ENCODE results near the gene TBCD.

The TBCD gene

DNA sequence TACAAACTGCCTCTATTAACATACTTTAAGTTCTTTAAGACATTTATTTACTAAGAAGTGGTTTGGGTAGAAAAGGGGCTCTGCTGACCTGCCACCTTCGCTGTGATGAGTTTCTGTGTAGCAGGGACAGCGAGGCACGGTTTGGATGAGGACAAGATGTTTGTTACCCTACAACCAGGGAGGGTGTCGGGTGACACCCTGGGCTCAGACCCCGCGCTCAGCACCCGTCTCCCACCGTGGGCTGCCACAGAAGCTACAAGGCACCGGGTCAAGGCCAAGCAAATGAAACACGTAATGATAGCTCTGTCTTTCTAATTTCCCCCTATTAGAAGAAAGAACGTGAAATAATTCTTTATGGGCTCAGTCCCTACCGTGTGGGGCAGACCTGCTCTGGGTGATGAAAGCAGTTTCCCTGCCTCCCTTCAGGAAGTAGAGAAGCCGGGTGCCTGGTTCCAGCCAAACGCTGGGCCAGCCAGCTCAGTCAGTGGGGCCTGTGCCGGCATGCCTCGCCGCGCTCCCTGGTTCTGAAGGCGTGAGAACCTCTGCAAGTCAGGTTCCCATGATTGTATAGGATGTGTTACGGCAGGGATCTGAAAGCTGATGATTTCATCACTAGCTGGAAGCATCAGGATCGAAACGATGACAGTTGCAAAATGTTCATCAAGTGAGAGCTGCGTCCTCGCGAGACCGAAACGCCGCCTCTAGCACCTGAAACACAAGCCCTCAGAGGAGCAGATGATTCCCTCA is 84.1 kb downstream of the TBCD start:
- no peak for DNase-seq

- DNase-seq: no peak
These were observed 85.0 kb downstream of the TBCD start for GRCh38 chr17:82836823-82837357.

DNA sequence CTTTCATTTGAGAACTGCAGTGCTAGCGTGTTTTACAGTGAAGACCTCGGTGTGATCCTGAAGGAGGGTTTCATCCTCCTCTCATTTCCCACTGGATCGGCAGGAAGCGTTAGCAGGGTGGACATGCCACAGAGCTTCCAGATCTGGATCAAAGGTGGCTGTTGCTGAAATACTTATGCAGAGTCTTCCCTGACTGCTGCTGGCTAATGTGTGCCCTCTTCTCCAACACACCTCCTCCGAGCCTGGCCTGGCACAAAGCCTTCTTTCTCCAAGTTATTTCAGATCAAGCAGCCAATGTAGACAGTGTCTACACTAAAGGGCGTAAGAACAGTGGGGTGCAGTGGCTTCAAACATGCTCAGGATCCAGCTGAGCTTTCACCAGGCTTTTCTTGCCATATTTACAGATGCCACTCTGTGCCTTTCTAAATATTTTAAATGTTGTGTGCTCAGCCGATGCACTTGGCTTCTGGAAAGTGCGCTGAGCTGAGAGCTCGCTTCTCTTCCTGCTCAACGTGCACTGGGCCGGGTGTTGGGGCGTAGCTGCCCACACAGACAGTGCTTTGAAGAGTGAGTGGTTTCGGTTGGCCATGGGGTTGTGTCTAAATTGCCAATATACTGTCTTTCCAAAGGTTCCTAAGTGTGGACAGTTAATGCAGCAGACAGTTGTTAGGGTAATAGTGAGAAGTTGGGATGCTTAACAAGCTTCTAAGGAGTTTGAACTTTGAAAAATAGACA is 85.9 kb downstream of the TBCD start:
- DNase-seq: no peak

- DNase-seq: peak; percentile 31
These were observed 86.7 kb downstream of the TBCD start for GRCh38 chr17:82838386-82839063.

DNA sequence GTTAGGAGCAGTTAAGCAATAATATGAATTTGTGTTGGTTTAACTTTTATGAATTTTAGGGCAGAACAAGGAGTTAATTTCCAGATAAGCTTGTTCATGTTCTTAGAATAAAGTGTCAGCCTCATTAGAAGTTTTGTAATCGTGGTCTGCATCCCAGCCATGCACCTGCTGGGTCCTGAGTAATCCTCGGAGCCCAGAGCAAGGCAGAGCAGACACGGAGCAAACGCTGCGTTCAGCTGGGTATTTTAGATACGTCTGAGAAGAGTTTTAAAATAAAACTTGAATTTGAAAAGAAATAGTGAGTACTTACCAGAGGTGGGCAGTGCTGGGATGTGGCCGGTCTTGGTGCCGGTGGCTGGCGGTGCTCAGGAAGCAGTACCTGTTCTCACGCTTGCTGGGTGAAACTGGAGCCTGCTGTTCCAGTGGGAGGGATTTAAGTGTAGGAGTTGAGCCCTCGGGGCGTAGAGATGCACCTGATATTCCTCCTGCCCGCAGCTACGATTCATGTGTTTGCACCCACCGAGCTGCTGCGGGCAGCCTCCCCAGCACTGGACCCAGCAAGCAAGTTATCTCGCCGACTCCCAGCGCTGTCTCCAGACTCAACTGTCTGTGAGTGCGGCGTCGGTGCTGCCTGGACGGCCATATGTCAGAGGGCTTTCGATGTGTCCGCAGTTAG is 87.9 kb downstream of the TBCD start, which contains the start of gene ZNF750:
Gene ZNF750, minus strand, starts transcription at position 406 of the 676 bp plus-strand sequence. CDS start 7,568 bp downstream, outside the sequence.
- DNase-seq: no peak

DNA sequence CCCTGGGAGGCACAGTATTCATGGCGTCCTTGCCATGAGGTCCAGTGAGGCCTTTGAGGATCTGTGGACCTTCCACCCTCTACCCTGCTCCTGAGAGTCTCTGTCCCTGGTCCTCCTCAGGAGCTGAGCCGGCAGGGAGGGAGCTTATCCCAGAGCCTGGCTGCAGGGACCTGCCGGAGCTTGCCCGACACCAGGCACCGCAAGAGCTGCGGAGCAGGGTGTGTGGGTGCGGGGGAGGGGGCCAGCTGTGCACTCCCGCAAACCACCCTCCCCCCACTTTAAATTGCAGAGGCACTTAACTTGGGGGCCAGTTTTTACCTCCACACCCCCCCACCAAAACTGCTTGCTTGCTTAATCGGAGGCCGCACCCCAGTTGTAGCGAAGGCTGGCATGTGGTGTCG is 88.6 kb downstream of the TBCD start:
- no peak for DNase-seq

DNA sequence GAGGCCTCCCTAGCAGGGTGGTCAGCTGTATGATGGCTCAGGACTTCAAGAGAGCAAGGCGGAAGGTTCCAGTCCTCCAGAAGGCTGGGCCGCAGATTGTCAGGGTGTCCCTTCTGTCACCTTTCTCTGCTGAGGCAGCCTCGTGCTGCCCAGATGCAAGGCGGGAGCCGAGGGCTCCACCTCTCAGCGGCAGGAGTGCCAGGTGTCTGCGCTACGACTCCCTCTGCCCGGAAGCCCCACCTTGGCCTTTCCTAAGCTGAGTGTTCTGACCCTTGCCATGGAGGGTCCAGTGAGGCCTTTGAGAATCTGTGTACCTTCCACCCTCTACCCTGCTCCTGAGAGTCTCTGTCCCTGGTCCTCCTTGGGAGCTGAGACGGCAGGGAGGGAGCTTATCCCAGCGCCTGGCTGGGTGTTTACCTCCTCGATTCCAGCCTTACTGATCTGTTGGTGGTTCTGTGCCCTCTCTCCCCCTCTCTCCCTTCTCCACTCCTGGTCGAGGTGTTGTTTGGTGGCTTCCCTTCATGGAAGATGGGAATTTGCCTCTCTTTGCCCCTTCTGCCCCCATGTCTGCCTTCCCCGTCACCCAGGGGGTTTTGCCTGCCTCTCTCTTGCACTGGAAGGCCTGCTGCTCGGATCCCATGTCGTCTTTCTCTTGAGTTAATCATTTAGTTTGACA is 90.2 kb downstream of the TBCD start:
- DNase-seq: no peak

DNA sequence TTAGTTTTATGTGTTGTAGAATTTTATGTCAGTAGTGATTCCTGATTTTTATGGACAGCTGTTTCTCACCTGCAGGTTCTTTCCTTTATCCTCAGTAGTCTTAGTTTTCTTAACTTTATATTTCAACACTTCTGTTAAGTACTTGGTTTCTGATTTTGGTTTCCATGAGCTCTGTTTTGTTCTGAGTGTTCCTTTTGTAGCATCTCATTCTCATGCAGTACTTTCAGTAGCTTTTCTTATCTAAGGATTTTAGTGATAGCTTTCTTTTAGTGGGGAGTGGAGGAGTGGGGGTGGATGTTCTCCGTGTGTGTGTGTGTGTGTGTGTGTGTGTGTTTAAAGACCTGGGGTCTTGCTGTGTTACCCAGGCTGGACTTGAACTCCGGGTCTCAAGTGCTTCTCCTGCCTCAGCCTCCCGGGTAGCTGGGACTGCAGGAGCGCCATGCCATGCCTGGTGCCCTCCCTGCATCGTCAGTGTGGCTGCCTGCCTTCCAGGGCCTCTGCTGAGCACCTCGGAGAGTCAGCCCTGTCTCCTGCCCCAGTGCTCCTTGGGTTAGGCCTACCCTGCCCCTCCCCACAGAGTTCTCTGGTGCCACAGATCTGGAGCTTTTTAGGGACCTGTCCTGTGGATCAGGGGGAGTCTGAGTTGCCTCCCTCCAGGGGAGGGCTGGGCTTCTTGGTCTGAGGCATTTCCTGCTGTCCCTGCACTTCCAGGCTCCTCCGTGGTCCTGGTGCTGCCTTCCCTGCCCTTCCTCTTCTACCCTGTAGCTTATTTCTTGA is 92.2 kb downstream of the TBCD start:
- DNase-seq: no peak

DNA sequence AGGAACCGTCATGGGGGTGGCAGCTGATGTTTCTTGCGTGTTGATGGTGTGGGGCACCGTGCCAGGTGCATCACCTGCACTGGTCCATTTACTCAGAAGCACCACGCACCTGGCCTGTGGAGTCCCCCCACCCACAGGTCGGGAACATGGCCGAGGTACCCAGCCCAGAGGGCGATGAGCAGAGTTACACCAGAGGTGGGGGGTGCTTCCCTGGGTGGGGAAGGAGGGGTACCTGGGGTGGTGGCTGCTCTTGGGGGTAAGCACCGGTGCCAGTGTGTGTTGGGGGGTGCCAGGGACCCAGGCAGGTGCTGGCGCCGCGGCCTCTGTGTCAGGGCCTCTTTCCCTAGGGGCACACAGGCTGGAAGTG is 92.9 kb downstream of the TBCD start:
- no peak for DNase-seq

GRCh38 chr17:82845163-82845807 is 93.4 kb downstream of the TBCD start:
- no peak for DNase-seq

- no peak for DNase-seq
These were observed 94.3 kb downstream of the TBCD start for GRCh38 chr17:82846061-82846691.

DNA sequence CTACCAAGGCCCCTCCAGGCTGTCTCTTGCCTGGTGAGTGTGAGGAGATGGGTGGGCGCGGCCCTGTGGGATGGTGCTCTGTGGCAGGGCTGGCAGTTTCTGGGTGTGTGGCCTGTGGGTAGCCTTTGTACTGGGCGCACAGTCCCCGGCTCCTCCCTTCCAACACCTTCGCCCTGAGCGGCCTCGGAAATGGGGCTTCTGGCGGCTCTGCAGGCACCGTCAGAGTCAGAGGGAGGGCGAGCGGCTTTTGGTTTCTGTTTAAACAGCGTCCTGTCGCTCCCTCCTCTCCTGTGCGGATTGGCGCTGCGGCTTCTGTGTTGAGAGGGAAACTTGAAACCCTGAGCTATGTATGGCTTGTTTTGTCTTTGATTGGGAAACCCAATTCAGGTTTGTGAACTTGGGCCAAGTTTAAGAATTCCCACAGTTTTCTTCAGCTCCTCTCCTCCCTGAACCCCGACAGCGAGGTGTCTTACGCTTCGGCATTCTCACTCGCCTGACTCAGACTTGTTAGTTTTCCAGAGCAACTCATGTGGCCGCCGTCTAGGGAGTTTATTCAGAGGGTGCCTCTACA is 96.2 kb downstream of the TBCD start:
- no peak for DNase-seq

- peak; percentile 40 for DNase-seq
These were observed 97.4 kb downstream of the TBCD start for GRCh38 chr17:82849076-82849945.

DNA sequence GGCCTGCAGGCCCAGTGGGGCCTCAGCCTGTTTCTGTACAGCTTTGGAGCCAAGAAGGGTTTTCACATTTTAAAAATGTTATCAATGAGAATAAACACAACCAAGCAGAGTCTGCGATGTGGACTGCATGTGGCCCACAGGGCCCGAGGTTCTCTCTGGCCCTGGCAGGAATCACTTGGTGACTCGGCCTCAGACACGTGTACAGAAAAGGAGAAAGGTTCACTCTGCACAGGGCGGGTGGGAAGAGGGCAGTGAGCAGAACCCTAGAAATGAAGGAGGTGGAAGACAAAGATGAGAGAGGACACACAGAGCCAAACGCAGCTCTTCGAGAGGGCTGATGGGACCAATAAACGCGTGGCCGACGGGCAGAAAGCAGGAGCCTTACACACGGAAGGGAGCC is 99.5 kb downstream of the TBCD start:
- no peak for DNase-seq

GRCh38 chr17:82854226-82854625 is 102.4 kb downstream of the TBCD start:
- no peak for DNase-seq

GRCh38 chr17:82856361-82856760 is 104.5 kb downstream of the TBCD start:
- DNase-seq: no peak

GRCh38 chr17:82858376-82859126 is 106.7 kb downstream of the TBCD start:
- DNase-seq: no peak

Data from OCI-M1 (cell line).